GM12878 (cell line): ENCODE results near the gene NOP9. TPM values are rescaled to one million over a fixed set of nuclear protein-coding genes. Genes with fewer than 3 reads are reported as not detected.

Experiments used
- ATAC-seq: fragments of 200-7000 bp; cut with Tn5 transposase; 3 replicates; pipeline ENCODE4 v1.9.1; 2020; ENCODE audit warnings: mild to moderate bottlenecking, moderate library complexity
- BruUV-seq: library from RNA; stranded (reverse); fragments of 400-500 nt; replicated peaks from 2 replicates; lab custom pipeline; 2021; lab: Mats Ljungman, UMichigan
- CTCF ChIA-PET: fragments of 300-600 bp; sonication (Branson Sonifier 250); formaldehyde crosslinking; extraction: SDS; loops from one replicate; lab custom pipeline; 2021; ENCODE audit warnings: inconsistent platforms; lab: Yijun Ruan, JAX
- POLR2A ChIA-PET: fragments of 350-600 bp; formaldehyde crosslinking; extraction: SDS; loops from one replicate; lab custom pipeline; 2021; ENCODE audit warnings: inconsistent platforms; lab: Charles Lee
- RAD21 ChIA-PET: fragments of 300-600 bp; sonication (Branson Sonifier 250); formaldehyde crosslinking; loops from one replicate; lab custom pipeline; 2023; ENCODE audit warnings: antibody characterized with exemption; ENCODE audit not compliant: unreplicated experiment; lab: Charles Lee
- SMC1A ChIA-PET: fragments of 300-600 bp; sonication (Branson Sonifier 250); formaldehyde crosslinking; loops from one replicate; lab custom pipeline; 2023; ENCODE audit not compliant: unreplicated experiment, uncharacterized antibody; lab: Charles Lee
- DNase-seq: peaks from one replicate; pipeline ENCODE4 v3.0.0-alpha.2; 2011; ENCODE audit warnings: low read depth, low spot score
- FAIRE-seq: peaks from 3 replicates; lab custom pipeline; 2011; peaks lifted over from hg19 to GRCh38; lab: Jason Lieb, UNC
- H2AFZ ChIP-seq: 2 replicates; pipeline ENCODE4 v1.6.0; 2011; ENCODE audit warnings: low read depth, low read length, control low read depth; ENCODE audit not compliant: control insufficient read depth
- H3K27ac ChIP-seq: 2 replicates; pipeline ENCODE4 v1.5.1; 2011; ENCODE audit warnings: control low read depth; ENCODE audit not compliant: control insufficient read depth, insufficient read depth
- H3K27me3 ChIP-seq, 2 experiments: replicated peaks in 1 of 2; 2 replicates each; pipeline versions ENCODE4 v1.6.0 to v1.6.1; 2011; ENCODE audit warnings: low read length in 1 of 2; ENCODE audit not compliant: control insufficient read depth in 2 of 2, insufficient read depth in 2 of 2
- H3K36me3 ChIP-seq, 2 experiments: 2 replicates each; pipeline ENCODE4 v1.5.1; 2011; ENCODE audit warnings: low read length in 1 of 2; ENCODE audit not compliant: control insufficient read depth in 2 of 2, insufficient read depth in 2 of 2
- H3K4me1 ChIP-seq: 2 replicates; pipeline ENCODE4 v1.6.1; 2011; ENCODE audit warnings: mild to moderate bottlenecking, low read length, moderate library complexity, mixed read lengths; ENCODE audit not compliant: control insufficient read depth, insufficient read depth
- H3K4me2 ChIP-seq: 2 replicates; pipeline ENCODE4 v1.6.0; 2011; ENCODE audit warnings: control low read depth; ENCODE audit not compliant: control insufficient read depth, insufficient read depth
- H3K4me3 ChIP-seq: fragments of 200-600 bp; sonication (generic); 2 replicates; pipeline ENCODE4 v1.5.1; 2016
- H3K79me2 ChIP-seq: 2 replicates; pipeline ENCODE4 v1.6.0; 2011; ENCODE audit warnings: low read length; ENCODE audit not compliant: control insufficient read depth, insufficient read depth
- H3K9ac ChIP-seq: 2 replicates; pipeline ENCODE4 v1.8.0; 2011; ENCODE audit warnings: low read length, control low read depth, mixed read lengths; ENCODE audit not compliant: control insufficient read depth, insufficient read depth
- H3K9me3 ChIP-seq: replicated peaks from 3 replicates; pipeline ENCODE4 v1.5.1; 2011; ENCODE audit warnings: mild to moderate bottlenecking, low read length; ENCODE audit not compliant: control insufficient read depth, insufficient read depth
- H4K20me1 ChIP-seq: 2 replicates; pipeline ENCODE4 v1.6.0; 2011; ENCODE audit not compliant: control insufficient read depth, insufficient read depth
- CHD4 ChIP-seq: fragments of 200-600 bp; sonication (generic); IDR thresholded peaks from 2 replicates; pipeline ENCODE4 v1.6.1; 2016; ENCODE audit warnings: mild to moderate bottlenecking
- EGR1 ChIP-seq, 2 experiments: IDR thresholded peaks; 1 replicate in 1 of 2; 2 replicates in 1 of 2; pipeline ENCODE4 v1.6.1; 2011 to 2012; ENCODE audit warnings: low read depth in 2 of 2, low read length in 2 of 2, borderline replicate concordance in 1 of 2, mild to moderate bottlenecking in 1 of 2, moderate library complexity in 1 of 2
- MXI1 ChIP-seq: fragments of 150-350 bp; IDR thresholded peaks from 2 replicates; pipeline ENCODE4 v1.6.1; 2011; ENCODE audit warnings: low read depth, mild to moderate bottlenecking, inconsistent platforms, low read length, improper control_type of control experiment
- NKRF ChIP-seq: fragments of 450-650 bp; conservative IDR thresholded peaks from 2 replicates; pipeline ENCODE4 v1.6.1; 2017; ENCODE audit warnings: mild to moderate bottlenecking, moderate library complexity
- POLR2AphosphoS5 ChIP-seq: IDR thresholded peaks from 2 replicates; pipeline ENCODE4 v1.6.1; 2011; ENCODE audit warnings: mild to moderate bottlenecking, low read length, inconsistent platforms
- RB1 ChIP-seq: fragments of 450-650 bp; formaldehyde crosslinking; IDR thresholded peaks from 2 replicates; pipeline ENCODE4 v1.6.1; 2017; ENCODE audit warnings: mild to moderate bottlenecking, borderline replicate concordance
- RCOR1 ChIP-seq: conservative IDR thresholded peaks from 2 replicates; pipeline ENCODE4 v1.6.1; 2012; ENCODE audit warnings: low read depth, low read length, improper control_type of control experiment
- ZBTB33 ChIP-seq: fragments of 450-650 bp; IDR thresholded peaks from 2 replicates; pipeline ENCODE4 v1.6.1; 2017; ENCODE audit warnings: mild to moderate bottlenecking
- WGBS: methylation state at CpG from one replicate; pipeline ENCODE4 v1.1.6; 2016; ENCODE audit warnings: low lambda C conversion rate; ENCODE audit not compliant: insufficient replicate concordance, insufficient coverage; ENCODE audit errors: missing lambda C conversion rate; 5-methylcytosine and 5-hydroxymethylcytosine counted together
- in situ Hi-C: fragments of 300-500 bp; cut with MboI; formaldehyde crosslinking; loops from 9 replicates; pipeline ENCODE4 v1.14.3; 2018; ENCODE audit warnings: mixed read lengths
- intact Hi-C: fragments of 100-400 bp; cut with micrococcal nuclease; formaldehyde crosslinking; loops from one replicate; pipeline ENCODE4 v1.14.2; 2022; ENCODE audit not compliant: unreplicated experiment
- polyA plus RNA-seq, 11 experiments: library from polyadenylated mRNA; depleted of rRNA in 4 of 11; unstranded in 6 of 11; stranded (reverse) in 5 of 11; fragments of >200 nt; fragmentation: Nextera tagmentation in 4 of 11; fragmentation: Illumina TruSeq in 1 of 11; extraction: Ambion mirVana in 4 of 11; extraction: Trizol in 1 of 11; gene quantifications; 1 replicate in 1 of 11; 2 replicates in 10 of 11; pipeline versions ENCODE4 v1.2.1 to v1.2.3, GENCODE V29; 2011 to 2016; ENCODE audit warnings: inconsistent platforms in 2 of 11, missing spikeins in 2 of 11, low read depth in 1 of 11
- total RNA-seq, 4 experiments: library from RNA; depleted of rRNA in 3 of 4; stranded (reverse); fragments of >200 nt in 3 of 4; fragmentation: Illumina TruSeq in 1 of 4; extraction: Trizol in 1 of 4; gene quantifications; 2 replicates each; pipeline versions ENCODE4 v1.2.1 to v1.2.3, GENCODE V29; 2013 to 2021

NOP9 gene
- total and polyA plus RNA-seq, 10 of the 15 experiments (the other 5 are each of a cell fraction or from before 2014, with no cell fraction given) = 2.4 to 43.9 (median 20.3) TPM

- Histone ChIP-seq H3K9me3 (no peaks in the 10 kb centered on the region), H3K36me3 (no peaks in the 10 kb centered on the region; a peak in 2 of 4 replicates), H3K27ac (no peak overlapping the region), H3K27me3 (no peaks in the 10 kb centered on the region), H3K79me2 (no peaks in the 10 kb centered on the region), H3K4me1 (no peaks in the 10 kb centered on the region), H3K4me2 (no peak overlapping the region), H3K9ac (no peak overlapping the region), H2AFZ (no peak overlapping the region), H4K20me1 (no peaks in the 10 kb centered on the region), H3K4me3 (no peak overlapping the region)
- ChIA-PET SMC1A (no interaction called here), RAD21 (interaction anchor here (1.0 kb wide), 1 partner anchor 18 kb away, joined by 6 read pairs; no protein-coding TSS in a partner anchor), CTCF (interaction anchor here (0.9 to 2.1 kb wide), 4 partner anchors 10 to 47 kb away, joined by 3 to 10 read pairs (median 4); partner anchors contain the start of genes CIDEB and RABGGTA), POLR2A (no interaction called here)
- 82% methylated on average over 20 of the region's 20 CpGs for WGBS
- no peak for ATAC-seq
- in situ Hi-C loops (no loop called here), intact Hi-C loops (no loop called here)
- FAIRE-seq = no peak
- TF ChIP-seq EGR1 (IDR thresholded peaks at IDR 0.05; ENCODE audit: borderline replicate concordance in 1 of 2, low read depth in 2 of 2, low read length in 2 of 2) = no peak
- TF ChIP-seq ZBTB33 = no peak
- no peak for TF ChIP-seq POLR2AphosphoS5
- no peak for TF ChIP-seq NKRF
- TF ChIP-seq CHD4 = no peak
- no peak for TF ChIP-seq MXI1
- TF ChIP-seq RCOR1 = no peak
- no peak for TF ChIP-seq RB1
- BruUV-seq = no TSS peak
- no peak for DNase-seq
Observed at GRCh38 chr14:24261256-24261968, 38.2 kb upstream of the NOP9 start.
